Stimulated activated effector memory CD8-positive, alpha-beta T cell treated with anti-CD3 and anti-CD28 coated beads, Interleukin-12 subunit alpha, Interleukin-12 subunit beta, amount 100 ng/mL, for 72 hours (primary cell): ENCODE measurements around the gene GALNT14.
"Not testable (repeated sequence)": the region's sequence is repeated elsewhere in the genome, so short reads cannot be mapped to it uniquely, and the experiment has no call there.

Source experiments
- ATAC-seq: fragments of 150-1000 bp; cut with Tn5 transposase; 2 replicates; pipeline ENCODE4 v1.10.0; 2021
- DNase-seq, 2 donors: peaks; one replicate each; pipeline ENCODE4 v3.0.0; 2021 to 2022; ENCODE audit warnings: low spot score in 2 of 2
- H3K27ac Mint-ChIP-seq: one replicate; pipeline ENCODE4 v1.8.0; 2022; ENCODE audit warnings: mild to moderate bottlenecking, mixed read lengths
- H3K36me3 Mint-ChIP-seq: one replicate; pipeline ENCODE4 v1.8.0; 2022; ENCODE audit warnings: mild to moderate bottlenecking, mixed read lengths
- H3K4me1 Mint-ChIP-seq: one replicate; pipeline ENCODE4 v1.8.0; 2022; ENCODE audit warnings: mixed read lengths
- H3K4me3 Mint-ChIP-seq: one replicate; pipeline ENCODE4 v1.8.0; 2022; ENCODE audit warnings: mild to moderate bottlenecking, mixed read lengths
- H3K9me3 Mint-ChIP-seq: one replicate; pipeline ENCODE4 v1.8.0; 2022; ENCODE audit warnings: mixed read lengths

The GALNT14 gene

GRCh38 chr2:31138037-31138962, at the start of gene GALNT14:
TSS of gene GALNT14 (minus strand) at chr2:31138440. CDS start at chr2:31138086, 354 bp downstream.
- DNase-seq (peak in 1 of 2 donors; percentile 64), ATAC-seq (peak; percentile 66)
- no peaks in the 10 kb centered on the region for H3K9me3 Mint-ChIP-seq
- H3K27ac Mint-ChIP-seq, result no peak within 1 kb of the TSS
- no peaks in the 10 kb centered on the region for H3K36me3 Mint-ChIP-seq
- peak within 1 kb of the TSS; percentile 61 for H3K4me3 Mint-ChIP-seq
- peaks cover 8% of the 10 kb centered on the region for H3K4me1 Mint-ChIP-seq

- no peaks in the 10 kb centered on the region for H3K9me3 Mint-ChIP-seq
- H3K4me1 Mint-ChIP-seq, result no peaks in the 10 kb centered on the region
- no peak overlapping the region for H3K27ac Mint-ChIP-seq
- DNase-seq (no peak), ATAC-seq (no peak)
- no peak overlapping the region for H3K4me3 Mint-ChIP-seq
- H3K36me3 Mint-ChIP-seq, result no peaks in the 10 kb centered on the region
Measured at GRCh38 chr2:31187166-31187565, 48.9 kb upstream of the GALNT14 start.

- not testable (repeated sequence) for H3K9me3 Mint-ChIP-seq, H3K36me3 Mint-ChIP-seq, ATAC-seq, DNase-seq, H3K27ac Mint-ChIP-seq, H3K4me3 Mint-ChIP-seq, H3K4me1 Mint-ChIP-seq
Measured at GRCh38 chr2:31183973-31184372, 45.7 kb upstream of the GALNT14 start.

GRCh38 chr2:31176742-31177141, 38.5 kb upstream of the GALNT14 start:
- Mint-ChIP-seq H3K4me1 (no peaks in the 10 kb centered on the region), H3K36me3 (no peaks in the 10 kb centered on the region), H3K9me3 (no peaks in the 10 kb centered on the region), H3K27ac (no peak overlapping the region), H3K4me3 (no peak overlapping the region)
- DNase-seq, result no peak
- peak; percentile 17 for ATAC-seq

- DNase-seq (no peak), ATAC-seq (no peak)
- H3K9me3 Mint-ChIP-seq, result no peaks in the 10 kb centered on the region
- H3K4me3 Mint-ChIP-seq, result no peak overlapping the region
- H3K36me3 Mint-ChIP-seq, result no peaks in the 10 kb centered on the region
- no peak overlapping the region for H3K27ac Mint-ChIP-seq
- H3K4me1 Mint-ChIP-seq, result no peaks in the 10 kb centered on the region
Measured at GRCh38 chr2:31171142-31171541, 32.9 kb upstream of the GALNT14 start.

GRCh38 chr2:31170071-31170698, 31.9 kb upstream of the GALNT14 start:
- Mint-ChIP-seq H3K36me3 (no peaks in the 10 kb centered on the region), H3K9me3 (no peaks in the 10 kb centered on the region), H3K4me3 (no peak overlapping the region), H3K4me1 (no peaks in the 10 kb centered on the region), H3K27ac (no peak overlapping the region)
- DNase-seq (peak; percentile 17 to 63), ATAC-seq (peak; percentile 60)

- Mint-ChIP-seq H3K9me3 (no peaks in the 10 kb centered on the region), H3K27ac (no peak overlapping the region), H3K36me3 (no peaks in the 10 kb centered on the region), H3K4me3 (no peak overlapping the region), H3K4me1 (no peaks in the 10 kb centered on the region)
- no peak for ATAC-seq
- DNase-seq, result no peak
Measured at GRCh38 chr2:31168291-31168690, 30.1 kb upstream of the GALNT14 start.

GRCh38 chr2:31166925-31167324, 28.7 kb upstream of the GALNT14 start:
- Mint-ChIP-seq H3K36me3 (no peaks in the 10 kb centered on the region), H3K4me3 (no peak overlapping the region), H3K9me3 (no peaks in the 10 kb centered on the region), H3K4me1 (no peaks in the 10 kb centered on the region), H3K27ac (no peak overlapping the region)
- peak; percentile 50 for ATAC-seq
- no peak for DNase-seq

- Mint-ChIP-seq H3K9me3 (no peaks in the 10 kb centered on the region), H3K4me3 (no peak overlapping the region), H3K4me1 (no peaks in the 10 kb centered on the region), H3K27ac (no peak overlapping the region), H3K36me3 (no peaks in the 10 kb centered on the region)
- no peak for ATAC-seq
- DNase-seq, result no peak
Measured at GRCh38 chr2:31163011-31163539, 24.8 kb upstream of the GALNT14 start.

GRCh38 chr2:31161637-31162036, 23.4 kb upstream of the GALNT14 start:
- Mint-ChIP-seq H3K4me3 (no peak overlapping the region), H3K9me3 (no peaks in the 10 kb centered on the region), H3K36me3 (no peaks in the 10 kb centered on the region), H3K4me1 (no peaks in the 10 kb centered on the region), H3K27ac (no peak overlapping the region)
- no peak for ATAC-seq
- no peak for DNase-seq

GRCh38 chr2:31151501-31151900, 13.3 kb upstream of the GALNT14 start:
- Mint-ChIP-seq H3K27ac (no peak overlapping the region), H3K4me1 (no peaks in the 10 kb centered on the region), H3K9me3 (no peaks in the 10 kb centered on the region), H3K4me3 (no peak overlapping the region), H3K36me3 (no peaks in the 10 kb centered on the region)
- ATAC-seq, result no peak
- DNase-seq, result no peak

GRCh38 chr2:31150120-31150670, 12.0 kb upstream of the GALNT14 start:
- no peak for DNase-seq
- Mint-ChIP-seq H3K4me3 (no peak overlapping the region), H3K4me1 (no peaks in the 10 kb centered on the region), H3K27ac (no peak overlapping the region), H3K36me3 (no peaks in the 10 kb centered on the region), H3K9me3 (no peaks in the 10 kb centered on the region)
- no peak for ATAC-seq

- DNase-seq (no peak), ATAC-seq (no peak)
- Mint-ChIP-seq H3K4me3 (no peak overlapping the region), H3K27ac (no peak overlapping the region), H3K4me1 (no peaks in the 10 kb centered on the region), H3K9me3 (no peaks in the 10 kb centered on the region), H3K36me3 (no peaks in the 10 kb centered on the region)
Measured at GRCh38 chr2:31148514-31148913, 10.3 kb upstream of the GALNT14 start.

- H3K9me3 Mint-ChIP-seq, result no peaks in the 10 kb centered on the region
- H3K4me3 Mint-ChIP-seq, result no peak overlapping the region
- no peaks in the 10 kb centered on the region for H3K4me1 Mint-ChIP-seq
- H3K27ac Mint-ChIP-seq, result no peak overlapping the region
- no peaks in the 10 kb centered on the region for H3K36me3 Mint-ChIP-seq
- DNase-seq (no peak), ATAC-seq (no peak)
Measured at GRCh38 chr2:31147645-31148044, 9.4 kb upstream of the GALNT14 start.

- H3K4me1 Mint-ChIP-seq, result no peaks in the 10 kb centered on the region
Measured at GRCh38 chr2:31142110-31142509, 3.9 kb upstream of the GALNT14 start.

More at GRCh38 chr2:31142110-31142509, 3.9 kb upstream of the GALNT14 start:
- Mint-ChIP-seq H3K27ac (no peak overlapping the region), H3K4me3 (no peak overlapping the region), H3K36me3 (no peaks in the 10 kb centered on the region), H3K9me3 (no peaks in the 10 kb centered on the region)
- ATAC-seq (no peak), DNase-seq (no peak)
